Natural killer cell treated with Interleukin-12 subunit alpha and Interleukin-12 subunit beta and Interleukin-15 and Interleukin-18, amount 100 ng/mL, for 72 hours (primary cell): Measurements from ENCODE around the gene PTPRU. TPM values are rescaled to one million over a fixed set of nuclear protein-coding genes. Genes with fewer than 3 reads are reported as not detected.

Source experiments
- ATAC-seq, 2 donors: fragments of 150-1000 bp; cut with Tn5 transposase in 1 of 2; sonication (Bioruptor Pico), chemical (Tn5 transposase) in 1 of 2; 2 replicates each; pipeline ENCODE4 v1.10.0; 2021
- DNase-seq: peaks from one replicate; pipeline ENCODE4 v3.0.0; 2022; ENCODE audit warnings: low spot score
- H3K27ac Mint-ChIP-seq, 2 donors: 1 replicate in 1 of 2; 2 replicates in 1 of 2; pipeline ENCODE4 v1.8.0; 2022; ENCODE audit warnings: mixed read lengths in 2 of 2, mild to moderate bottlenecking in 1 of 2, moderate library complexity in 1 of 2
- H3K27me3 Mint-ChIP-seq, 2 donors: 1 replicate in 1 of 2; 2 replicates in 1 of 2; pipeline ENCODE4 v1.8.0; 2022; ENCODE audit warnings: mixed read lengths in 2 of 2
- H3K36me3 Mint-ChIP-seq: one replicate; pipeline ENCODE4 v1.8.0; 2022; ENCODE audit warnings: mixed read lengths
- H3K4me1 Mint-ChIP-seq, 2 donors: 1 replicate in 1 of 2; 2 replicates in 1 of 2; pipeline ENCODE4 v1.8.0; 2022; ENCODE audit warnings: low read depth in 2 of 2, mixed read lengths in 2 of 2, mild to moderate bottlenecking in 1 of 2
- H3K4me3 Mint-ChIP-seq: one replicate; pipeline ENCODE4 v1.8.0; 2022; ENCODE audit warnings: mixed read lengths
- H3K9me3 Mint-ChIP-seq: 2 replicates; pipeline ENCODE4 v1.8.0; 2022; ENCODE audit warnings: mixed read lengths
- total RNA-seq, 2 donors: library from RNA; stranded (reverse); gene quantifications; one replicate each; pipeline ENCODE4 v1.2.3, GENCODE V29; 2022

The PTPRU gene
- total RNA-seq, 2 donors from 2014 or later: 1.3 to 1.4 TPM

DNA sequence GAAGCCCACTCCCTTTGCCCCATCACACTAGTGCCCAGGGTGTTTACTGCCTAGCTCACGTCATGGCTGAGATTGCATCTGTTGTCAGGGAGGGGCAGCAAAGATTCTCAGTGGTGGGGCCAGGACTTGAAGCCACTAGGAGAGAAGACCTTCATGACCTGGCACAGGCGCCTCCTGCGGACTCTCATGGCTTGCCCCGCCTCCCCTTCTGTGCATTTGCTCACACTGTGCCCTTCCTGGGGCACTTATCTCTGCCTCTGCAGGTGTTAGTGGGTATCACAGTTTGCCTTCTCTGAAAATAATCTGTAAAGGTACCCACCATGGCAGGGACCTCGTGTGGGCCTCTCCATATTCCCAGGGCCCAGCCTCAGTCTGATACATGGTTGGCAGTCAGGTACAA is 20.1 kb downstream of the PTPRU start:
- Mint-ChIP-seq H3K27me3 (peaks cover 27 to 29% of the 10 kb centered on the region in 2 donors), H3K4me1 (peaks cover 0 to 4% of the 10 kb centered on the region in 2 donors), H3K4me3 (no peak overlapping the region), H3K27ac (no peak overlapping the region), H3K36me3 (no peaks in the 10 kb centered on the region), H3K9me3 (no peaks in the 10 kb centered on the region)
- DNase-seq (no peak), ATAC-seq (no peak)

DNA sequence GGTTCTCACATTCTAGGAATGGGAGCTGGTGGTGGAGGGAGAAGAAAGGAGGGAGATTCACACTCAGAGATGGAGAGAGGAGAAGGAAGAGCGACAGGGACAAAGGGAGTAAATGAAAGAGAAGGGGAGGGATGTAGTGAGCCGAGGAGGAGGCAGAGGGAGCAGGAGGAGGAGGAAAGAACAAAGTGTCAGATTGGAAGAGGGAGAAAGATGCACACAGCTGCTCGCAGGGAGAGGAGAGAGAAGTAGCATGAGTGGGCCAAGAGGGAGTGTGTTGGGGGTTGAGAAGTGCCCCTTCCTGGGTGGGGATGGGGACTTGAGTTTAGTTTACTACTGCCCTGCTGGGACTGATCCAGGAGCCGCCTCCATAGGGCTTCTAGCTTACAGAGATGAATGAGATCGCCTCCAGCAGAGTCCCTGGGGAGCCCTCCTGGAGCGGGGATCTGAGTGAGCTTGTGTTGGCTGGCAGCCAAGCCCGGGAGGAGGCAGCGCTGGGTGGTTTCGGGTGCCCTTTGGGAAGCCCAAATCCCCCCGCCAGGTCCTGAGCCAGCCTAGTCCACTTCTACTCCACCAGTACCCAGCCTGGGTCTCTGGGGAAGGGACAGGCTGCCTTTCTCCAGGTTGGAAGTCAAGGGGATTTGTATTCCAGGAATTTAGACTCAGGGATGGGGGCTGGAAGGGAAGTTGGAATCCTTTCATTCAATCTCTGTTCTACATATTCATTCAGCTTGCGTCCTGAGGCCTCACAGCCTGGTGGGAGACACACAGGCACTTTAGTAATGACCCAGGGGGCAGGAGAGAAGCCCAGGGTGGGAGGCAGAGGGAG is 20.9 kb downstream of the PTPRU start:
- peaks cover 0 to 4% of the 10 kb centered on the region in 2 donors for H3K4me1 Mint-ChIP-seq
- H3K9me3 Mint-ChIP-seq: no peaks in the 10 kb centered on the region
- no peaks in the 10 kb centered on the region for H3K36me3 Mint-ChIP-seq
- ATAC-seq (no peak), DNase-seq (no peak)
- no peak overlapping the region for H3K27ac Mint-ChIP-seq
- peaks cover 32% of the 10 kb centered on the region in 2 donors for H3K27me3 Mint-ChIP-seq
- no peak overlapping the region for H3K4me3 Mint-ChIP-seq

DNA sequence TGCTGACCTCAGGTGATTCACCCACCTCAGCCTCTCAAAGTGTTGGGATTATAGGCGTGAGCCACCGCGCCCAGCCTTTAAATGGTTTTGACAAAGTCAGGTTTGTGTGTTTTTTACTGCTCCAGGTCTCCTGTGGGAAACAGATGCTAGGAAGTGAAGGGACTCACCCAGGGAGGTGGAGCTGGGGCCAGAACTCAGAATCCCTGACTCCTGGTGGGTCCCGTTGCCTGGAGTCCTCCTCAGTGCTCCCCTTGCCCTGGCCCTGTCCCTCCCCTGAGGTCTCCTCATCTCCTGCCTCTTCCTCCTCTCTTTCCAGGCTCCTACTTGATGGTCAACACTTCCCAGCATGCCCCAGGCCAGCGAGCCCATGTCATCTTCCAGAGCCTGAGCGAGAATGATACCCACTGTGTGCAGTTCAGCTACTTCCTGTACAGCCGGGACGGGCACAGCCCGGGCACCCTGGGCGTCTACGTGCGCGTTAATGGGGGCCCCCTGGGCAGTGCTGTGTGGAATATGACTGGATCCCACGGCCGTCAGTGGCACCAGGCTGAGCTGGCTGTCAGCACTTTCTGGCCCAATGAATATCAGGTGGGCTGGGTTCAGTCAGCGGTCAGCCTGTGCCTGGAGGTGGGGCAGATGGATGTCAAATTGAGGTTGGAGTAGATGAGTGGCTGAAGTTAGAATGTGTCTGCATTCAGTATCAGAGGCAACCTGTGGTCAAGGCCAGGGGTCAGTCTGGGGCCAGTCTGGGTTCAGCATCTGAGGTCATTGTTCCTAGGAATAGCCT is 22.1 kb downstream of the PTPRU start:
- no peak for ATAC-seq
- no peaks in the 10 kb centered on the region for H3K36me3 Mint-ChIP-seq
- no peak overlapping the region for H3K27ac Mint-ChIP-seq
- H3K9me3 Mint-ChIP-seq: no peaks in the 10 kb centered on the region
- DNase-seq: no peak
- H3K4me1 Mint-ChIP-seq: peaks cover 0 to 4% of the 10 kb centered on the region in 2 donors
- peaks cover 33 to 37% of the 10 kb centered on the region in 2 donors for H3K27me3 Mint-ChIP-seq
- peak overlapping the region; percentile 55 for H3K4me3 Mint-ChIP-seq

DNA sequence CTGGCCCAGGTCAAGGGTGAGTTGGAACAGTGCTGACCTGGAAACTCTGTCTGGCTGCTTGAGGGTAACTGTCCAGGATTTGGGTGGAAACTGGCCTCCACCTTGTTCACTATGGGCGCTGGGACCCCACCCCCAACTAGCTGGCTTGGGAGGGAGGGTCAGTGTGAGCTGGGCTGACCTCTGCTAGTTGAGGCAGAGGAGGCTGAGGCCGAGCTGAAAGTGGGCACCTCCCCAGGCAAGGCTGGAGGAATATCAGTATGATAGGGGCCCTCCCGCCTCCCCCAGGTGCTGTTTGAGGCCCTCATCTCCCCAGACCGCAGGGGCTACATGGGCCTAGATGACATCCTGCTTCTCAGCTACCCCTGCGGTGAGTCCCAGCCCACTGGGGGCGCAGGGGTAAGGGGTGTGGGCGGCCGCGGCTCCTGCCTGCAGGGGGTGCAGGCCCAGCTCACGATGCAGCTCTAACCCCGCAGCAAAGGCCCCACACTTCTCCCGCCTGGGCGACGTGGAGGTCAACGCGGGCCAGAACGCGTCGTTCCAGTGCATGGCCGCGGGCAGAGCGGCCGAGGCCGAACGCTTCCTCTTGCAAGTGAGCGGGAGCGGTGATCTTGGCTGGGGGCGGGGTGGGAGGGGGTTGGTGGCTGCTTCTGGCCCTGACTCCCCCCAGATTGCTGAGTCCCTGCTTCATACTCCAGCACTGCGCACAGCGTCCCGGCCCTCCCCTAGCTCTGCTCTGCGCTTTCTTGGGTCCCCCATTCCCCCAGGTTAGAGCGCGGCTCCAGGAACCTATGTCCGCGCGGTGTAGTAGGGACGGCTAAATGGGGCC is 22.9 kb downstream of the PTPRU start:
- no peak overlapping the region for H3K27ac Mint-ChIP-seq
- no peaks in the 10 kb centered on the region for H3K36me3 Mint-ChIP-seq
- H3K9me3 Mint-ChIP-seq: no peaks in the 10 kb centered on the region
- ATAC-seq (peak; percentile 25 to 48), DNase-seq (no peak)
- H3K4me1 Mint-ChIP-seq: peaks cover 0 to 4% of the 10 kb centered on the region in 2 donors
- H3K4me3 Mint-ChIP-seq: peak overlapping the region; percentile 81
- peaks cover 35 to 37% of the 10 kb centered on the region in 2 donors for H3K27me3 Mint-ChIP-seq

DNA sequence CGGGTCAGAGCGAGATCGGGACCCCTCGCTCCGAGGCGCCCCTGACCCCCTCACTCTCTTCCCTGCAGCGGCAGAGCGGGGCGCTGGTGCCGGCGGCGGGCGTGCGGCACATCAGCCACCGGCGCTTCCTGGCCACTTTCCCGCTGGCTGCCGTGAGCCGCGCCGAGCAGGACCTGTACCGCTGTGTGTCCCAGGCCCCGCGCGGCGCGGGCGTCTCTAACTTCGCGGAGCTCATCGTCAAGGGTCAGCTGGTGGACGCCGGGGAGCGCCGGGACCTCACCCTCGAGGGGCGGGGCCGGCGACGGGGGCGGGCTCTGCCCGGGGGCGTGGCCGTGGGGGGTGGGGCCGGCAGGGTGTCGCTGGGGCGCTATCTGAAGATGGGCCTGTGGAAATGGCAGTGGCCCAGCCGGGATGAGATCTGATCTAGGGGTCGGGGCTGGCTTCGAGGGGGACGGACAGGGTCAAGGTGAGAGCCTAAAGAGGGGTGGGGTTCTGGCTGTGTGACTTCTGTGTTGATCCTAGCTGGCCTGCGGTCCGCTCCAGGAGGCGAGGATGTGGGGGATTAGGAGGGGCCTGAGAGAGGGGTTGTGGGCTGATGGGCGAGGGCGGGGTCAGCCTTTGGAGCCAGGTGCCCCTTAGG is 23.6 kb downstream of the PTPRU start:
- peak; percentile 73 to 82 for ATAC-seq
- no peak for DNase-seq
- peaks cover 35 to 37% of the 10 kb centered on the region in 2 donors for H3K27me3 Mint-ChIP-seq
- H3K27ac Mint-ChIP-seq: no peak overlapping the region
- H3K4me1 Mint-ChIP-seq: peaks cover 0 to 4% of the 10 kb centered on the region in 2 donors
- H3K9me3 Mint-ChIP-seq: no peaks in the 10 kb centered on the region
- peak overlapping the region; percentile 81 for H3K4me3 Mint-ChIP-seq
- H3K36me3 Mint-ChIP-seq: no peaks in the 10 kb centered on the region

DNA sequence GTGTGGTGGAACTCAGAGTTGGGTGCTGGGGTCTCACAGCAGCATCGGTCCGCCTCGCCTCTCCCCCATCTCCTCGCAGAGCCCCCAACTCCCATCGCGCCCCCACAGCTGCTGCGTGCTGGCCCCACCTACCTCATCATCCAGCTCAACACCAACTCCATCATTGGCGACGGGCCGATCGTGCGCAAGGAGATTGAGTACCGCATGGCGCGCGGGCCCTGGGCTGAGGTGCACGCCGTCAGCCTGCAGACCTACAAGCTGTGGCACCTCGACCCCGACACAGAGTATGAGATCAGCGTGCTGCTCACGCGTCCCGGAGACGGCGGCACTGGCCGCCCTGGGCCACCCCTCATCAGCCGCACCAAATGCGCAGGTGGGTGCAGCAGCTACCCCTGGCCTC is 24.2 kb downstream of the PTPRU start:
- H3K4me3 Mint-ChIP-seq: peak overlapping the region; percentile 81
- peaks cover 35 to 39% of the 10 kb centered on the region in 2 donors for H3K27me3 Mint-ChIP-seq
- no peak for DNase-seq
- H3K9me3 Mint-ChIP-seq: no peaks in the 10 kb centered on the region
- peaks cover 0 to 4% of the 10 kb centered on the region in 2 donors for H3K4me1 Mint-ChIP-seq
- ATAC-seq: no peak
- no peak overlapping the region for H3K27ac Mint-ChIP-seq
- no peaks in the 10 kb centered on the region for H3K36me3 Mint-ChIP-seq

DNA sequence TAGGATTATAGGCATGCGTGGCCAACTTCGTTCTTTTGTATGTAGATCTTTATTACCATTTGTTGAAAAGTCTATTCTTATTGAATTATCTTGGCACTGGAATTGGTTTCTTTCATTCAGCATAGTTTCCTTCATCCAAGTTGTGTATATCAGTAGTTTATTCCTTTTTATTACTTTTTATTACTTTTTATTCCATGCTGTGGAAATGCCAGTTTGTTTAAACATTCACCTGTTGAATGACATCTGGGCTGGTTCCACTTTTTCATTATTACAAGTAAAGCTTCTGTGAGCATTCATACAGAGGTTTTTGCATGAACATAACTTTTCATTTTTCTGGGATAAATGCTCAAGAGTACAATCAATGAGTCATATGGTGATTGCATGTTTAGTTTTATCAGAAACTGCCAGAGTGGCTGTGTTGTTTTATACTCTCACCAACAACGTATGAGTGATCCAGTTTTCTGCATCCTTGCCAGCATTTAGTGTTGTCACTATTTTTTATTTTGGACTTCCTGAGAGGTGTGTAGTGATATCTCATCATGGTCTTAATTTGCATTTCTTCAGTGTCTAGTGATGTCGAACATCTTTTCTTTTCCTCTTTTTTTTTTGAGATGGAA is 28.6 kb downstream of the PTPRU start:
- ATAC-seq (no peak), DNase-seq (no peak)
- H3K36me3 Mint-ChIP-seq: no peaks in the 10 kb centered on the region
- H3K27ac Mint-ChIP-seq: no peak overlapping the region
- H3K9me3 Mint-ChIP-seq: no peaks in the 10 kb centered on the region
- H3K4me1 Mint-ChIP-seq: peaks cover 0 to 4% of the 10 kb centered on the region in 2 donors
- H3K27me3 Mint-ChIP-seq: peaks cover 45 to 58% of the 10 kb centered on the region in 2 donors
- no peak overlapping the region for H3K4me3 Mint-ChIP-seq

DNA sequence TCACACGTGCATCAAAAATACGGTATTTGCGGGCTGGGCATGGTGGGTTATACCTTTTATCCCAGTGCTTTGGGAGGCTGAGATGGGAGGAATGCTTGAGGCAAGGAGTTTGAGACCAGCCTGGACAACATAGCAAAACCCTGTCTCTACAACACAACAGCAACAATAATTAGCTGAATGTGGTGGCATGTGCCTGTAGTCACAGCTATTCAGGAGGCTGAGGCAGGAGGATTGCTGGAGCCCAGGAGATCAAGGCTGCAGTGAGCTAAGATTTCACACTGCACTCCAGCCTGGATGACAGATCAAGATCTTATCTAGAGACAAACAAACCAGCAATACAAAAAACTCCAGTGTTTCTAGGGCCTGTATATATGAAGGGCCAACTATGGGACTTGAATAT is 30.6 kb downstream of the PTPRU start:
- Mint-ChIP-seq H3K9me3 (no peaks in the 10 kb centered on the region), H3K36me3 (no peaks in the 10 kb centered on the region), H3K4me1 (no peaks in the 10 kb centered on the region), H3K27me3 (peaks cover 43 to 64% of the 10 kb centered on the region in 2 donors), H3K4me3 (no peak overlapping the region), H3K27ac (no peak overlapping the region)
- no peak for ATAC-seq
- no peak for DNase-seq

DNA sequence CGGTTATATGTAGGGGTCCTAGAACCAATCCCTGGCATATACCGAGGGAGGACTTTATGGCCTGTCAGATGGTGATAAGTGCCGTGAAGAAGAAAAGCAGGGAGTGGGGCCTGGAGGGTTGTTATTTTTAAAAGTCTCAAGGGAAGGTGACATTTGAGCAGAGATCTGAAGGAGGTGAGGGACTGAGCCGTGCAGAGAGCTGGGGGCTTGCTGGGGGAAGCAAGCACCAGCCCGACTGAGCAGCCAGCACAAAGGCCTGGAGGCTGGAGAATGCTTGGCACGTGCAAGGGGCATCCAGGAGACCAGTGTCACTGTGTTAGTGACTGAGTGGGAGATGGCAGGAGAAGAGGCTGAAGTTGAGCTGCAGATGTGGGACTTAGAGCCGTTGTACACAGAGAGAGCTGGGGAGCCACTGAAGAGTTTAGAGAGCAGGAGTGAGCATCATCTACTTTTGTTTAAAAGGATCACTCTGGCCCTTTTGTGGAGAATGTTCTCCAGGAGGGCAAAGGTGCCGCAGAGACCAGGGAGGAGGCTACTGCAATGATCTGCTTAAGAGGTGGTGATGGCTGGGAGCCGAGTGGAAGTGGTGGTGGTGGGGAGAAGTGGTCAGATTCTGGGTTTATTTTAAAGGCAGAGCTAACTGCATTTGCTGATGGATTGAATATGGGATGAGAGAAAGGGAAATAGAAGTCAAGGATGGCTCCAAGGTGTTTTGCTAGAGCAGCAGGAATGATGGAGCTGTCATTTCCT is 31.2 kb downstream of the PTPRU start:
- H3K27me3 Mint-ChIP-seq: peaks cover 40 to 58% of the 10 kb centered on the region in 2 donors
- H3K4me1 Mint-ChIP-seq: no peaks in the 10 kb centered on the region
- H3K9me3 Mint-ChIP-seq: no peaks in the 10 kb centered on the region
- H3K36me3 Mint-ChIP-seq: no peaks in the 10 kb centered on the region
- ATAC-seq: no peak
- no peak overlapping the region for H3K27ac Mint-ChIP-seq
- DNase-seq: no peak
- H3K4me3 Mint-ChIP-seq: no peak overlapping the region

DNA sequence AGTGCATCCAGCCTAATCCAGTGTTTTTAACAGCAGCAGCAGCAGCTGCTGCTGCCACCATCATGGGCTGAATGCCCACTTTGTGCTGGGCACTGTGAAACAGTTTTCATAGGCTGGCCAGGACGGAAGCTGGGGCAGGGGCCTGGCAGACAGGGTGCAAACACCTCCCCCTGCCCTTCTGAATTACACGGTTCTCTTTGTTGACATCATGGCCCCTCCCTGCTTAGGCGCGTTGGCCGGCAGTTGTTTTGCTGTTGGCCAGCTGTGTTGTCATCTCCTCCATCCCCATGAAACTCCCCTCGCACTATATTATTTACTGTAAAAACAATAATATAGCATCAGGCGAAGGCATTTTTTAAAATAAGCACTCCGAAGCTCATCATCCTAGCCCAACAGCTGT is 33.1 kb downstream of the PTPRU start:
- H3K36me3 Mint-ChIP-seq: no peaks in the 10 kb centered on the region
- ATAC-seq (no peak), DNase-seq (no peak)
- no peak overlapping the region for H3K27ac Mint-ChIP-seq
- peaks cover 40 to 56% of the 10 kb centered on the region in 2 donors for H3K27me3 Mint-ChIP-seq
- no peaks in the 10 kb centered on the region for H3K9me3 Mint-ChIP-seq
- H3K4me3 Mint-ChIP-seq: no peak overlapping the region
- no peaks in the 10 kb centered on the region for H3K4me1 Mint-ChIP-seq

DNA sequence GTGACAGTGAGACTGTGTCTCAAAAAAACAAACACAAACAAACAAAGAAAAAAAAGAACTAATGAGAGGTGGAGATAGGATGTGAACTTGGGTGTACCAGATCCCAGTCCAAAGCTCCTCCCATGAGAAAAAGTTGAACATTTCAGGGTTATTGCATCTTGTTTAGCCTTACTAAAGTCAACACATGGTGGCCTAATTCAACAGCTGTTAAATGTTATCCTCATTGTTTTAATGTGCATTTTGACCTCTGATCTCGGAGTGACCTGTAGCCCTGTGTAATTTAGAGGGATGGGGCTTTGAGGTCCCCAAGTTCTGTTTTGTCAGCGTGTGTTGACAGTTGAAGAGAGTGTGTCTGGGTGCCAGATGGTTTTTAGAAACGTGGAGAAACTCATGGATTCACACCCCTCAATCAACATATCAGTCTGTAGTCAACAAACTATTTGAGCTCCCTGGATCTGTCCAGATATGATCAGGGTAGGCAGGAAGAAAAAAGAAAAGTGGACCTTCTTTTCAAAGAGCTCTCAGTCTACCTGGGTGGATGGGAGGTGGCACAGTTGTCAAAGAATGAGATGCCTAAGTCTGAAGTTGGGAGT is 34.7 kb downstream of the PTPRU start:
- Mint-ChIP-seq H3K27ac (no peak overlapping the region), H3K4me3 (no peak overlapping the region), H3K4me1 (no peaks in the 10 kb centered on the region), H3K27me3 (peaks cover 37 to 48% of the 10 kb centered on the region in 2 donors), H3K36me3 (no peaks in the 10 kb centered on the region), H3K9me3 (no peaks in the 10 kb centered on the region)
- no peak for ATAC-seq
- no peak for DNase-seq

DNA sequence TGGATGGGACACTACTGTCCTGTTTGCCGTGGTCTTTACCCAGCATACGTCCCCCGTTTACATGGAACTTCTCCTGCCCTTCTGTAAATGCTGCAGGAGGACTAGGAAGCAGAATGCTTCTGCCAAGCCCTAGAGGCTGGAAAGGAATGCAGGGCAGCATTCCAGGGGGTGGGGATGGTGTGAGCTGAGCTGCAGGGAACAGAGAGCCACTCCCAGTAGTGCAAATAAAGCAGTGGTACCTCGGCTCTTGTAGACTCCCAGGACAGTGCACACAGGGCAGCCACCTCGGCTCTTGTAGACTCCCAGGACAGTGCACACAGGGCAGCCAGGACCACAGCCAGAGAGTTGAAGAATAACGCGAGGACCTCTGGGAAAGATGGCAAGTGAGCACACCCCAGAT is 35.4 kb downstream of the PTPRU start:
- peak; percentile 42 to 48 for ATAC-seq

More for the DNA sequence above, 35.4 kb downstream of the PTPRU start:
- Mint-ChIP-seq H3K9me3 (no peaks in the 10 kb centered on the region), H3K4me3 (no peak overlapping the region), H3K27ac (no peak overlapping the region), H3K4me1 (no peaks in the 10 kb centered on the region), H3K36me3 (no peaks in the 10 kb centered on the region), H3K27me3 (peaks cover 32 to 41% of the 10 kb centered on the region in 2 donors)
- DNase-seq: no peak
